IMR-90 (cell line): Measurements from ENCODE around the gene SIT1. TPM values are rescaled to one million over a fixed set of nuclear protein-coding genes. Genes with fewer than 3 reads are reported as not detected.
A peak's percentile ranks its signal among the peaks of the same experiment; 100 is the strongest.

ENCODE experiments used
- ELK1 ChIP-seq: fragments of 150-350 bp; IDR thresholded peaks from 2 replicates; pipeline ENCODE4 v1.6.1; 2016; ENCODE audit warnings: low read depth, mild to moderate bottlenecking, low read length, moderate library complexity, borderline replicate concordance
- FOS ChIP-seq: fragments of 150-350 bp; IDR thresholded peaks from 2 replicates; pipeline ENCODE4 v1.6.1; 2016; ENCODE audit warnings: low read depth, low read length
- MAZ ChIP-seq: IDR thresholded peaks from 2 replicates; pipeline ENCODE4 v1.6.1; 2012; ENCODE audit warnings: low read depth, mild to moderate bottlenecking, low read length, improper control_type of control experiment, moderate library complexity, borderline replicate concordance
- MXI1 ChIP-seq: IDR thresholded peaks from 2 replicates; pipeline ENCODE4 v1.6.1; 2012; ENCODE audit warnings: low read depth, mild to moderate bottlenecking, low read length, moderate library complexity, borderline replicate concordance
- RAD21 ChIP-seq: IDR thresholded peaks from 2 replicates; pipeline ENCODE4 v1.6.1; 2012; ENCODE audit warnings: low read length, improper control_type of control experiment
- polyA plus RNA-seq, 3 experiments: library from polyadenylated mRNA; depleted of rRNA; stranded (reverse); fragments of >200 nt; gene quantifications; 2 replicates each; pipeline ENCODE4 v1.2.3, GENCODE V29; 2012; ENCODE audit warnings: low replicate concordance in 1 of 3
- total RNA-seq: library from RNA; depleted of rRNA; stranded (reverse); fragments of >200 nt; gene quantifications from 2 replicates; pipeline ENCODE4 v1.2.3, GENCODE V29; 2012

SIT1 gene
- total and polyA plus RNA-seq, 2 of the 4 experiments (the other 2 are of a cell fraction) = not detected

DNA sequence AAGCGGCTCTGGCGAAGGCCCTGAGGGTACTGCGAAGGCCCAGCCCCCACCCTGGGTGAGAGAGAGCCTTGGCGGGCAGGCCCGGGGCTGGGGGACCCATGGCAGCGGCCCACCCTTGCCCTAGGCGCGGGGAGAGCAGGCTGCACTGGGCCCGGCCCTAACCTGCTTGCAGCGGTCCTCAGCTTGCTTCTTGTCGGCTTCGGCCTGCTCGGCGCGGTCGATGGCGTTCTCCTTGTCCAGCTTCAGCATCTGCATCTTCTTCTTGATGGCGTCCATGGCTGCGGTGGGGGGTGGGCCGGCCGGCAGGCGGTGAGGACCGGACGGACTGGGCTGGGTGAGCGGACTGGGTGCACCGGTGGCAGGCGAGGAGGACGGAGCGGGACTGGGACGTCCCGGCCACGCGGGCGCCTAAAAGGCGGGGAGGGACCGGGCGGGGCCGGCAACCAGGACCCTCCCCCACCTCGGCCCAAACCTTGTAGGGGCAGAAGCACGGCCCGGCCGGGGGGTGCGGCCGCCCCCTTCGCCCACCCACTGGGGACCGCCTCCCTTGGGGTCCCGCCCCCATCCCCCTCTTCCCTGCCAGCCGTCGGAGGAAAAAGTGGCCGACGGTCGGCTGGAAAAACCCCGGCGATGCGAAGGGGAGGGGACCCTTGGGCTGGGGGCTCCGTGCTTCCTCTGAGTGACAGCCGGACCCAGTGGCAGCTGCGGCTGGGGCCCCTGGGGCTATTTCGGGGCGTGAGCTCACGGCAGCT lies 39.0 kb upstream of the SIT1 start, which contains the start of gene TPM2 (continued):
- peak; percentile 92 for TF ChIP-seq MXI1
- peak; percentile 69; the same call in 1 of the 2 replicates for TF ChIP-seq MAZ
- TF ChIP-seq FOS = no peak
- TF ChIP-seq RAD21 = no peak
- TF ChIP-seq ELK1 = no peak
